DMS79 (cell line): ENCODE results near the gene TPRX1.
A peak's percentile ranks its signal among the peaks of the same experiment; 100 is the strongest.
"Not testable (repeated sequence)": the region's sequence is repeated elsewhere in the genome, so short reads cannot be mapped to it uniquely, and the experiment has no call there.

Experiments used
- DNase-seq: peaks from one replicate; lab custom pipeline; 2025; lab: John Stamatoyannopoulos, UW

The TPRX1 gene

GRCh38 chr19:47802521-47803043 lies 1.8 kb downstream of the TPRX1 start:
- DNase-seq = no peak

DNA sequence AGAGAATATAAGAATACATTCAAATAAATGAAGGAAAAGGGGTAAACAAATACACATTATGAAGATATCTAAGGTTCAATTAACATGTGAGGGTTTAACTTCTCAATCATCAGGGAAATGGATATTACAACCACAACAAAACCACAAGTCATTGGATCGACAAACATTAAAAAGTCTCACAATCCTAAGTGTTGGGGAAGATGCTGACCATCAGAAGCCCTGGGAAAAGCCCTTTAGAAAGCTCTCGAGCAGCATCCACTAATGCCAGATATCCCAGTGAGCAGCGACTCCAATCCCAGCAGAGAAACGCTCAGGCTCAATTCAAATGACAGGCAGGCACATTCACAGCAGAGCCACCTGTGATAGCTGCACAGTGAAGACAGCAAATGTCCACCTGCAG lies 3.1 kb downstream of the TPRX1 start:
- DNase-seq = no peak

DNA sequence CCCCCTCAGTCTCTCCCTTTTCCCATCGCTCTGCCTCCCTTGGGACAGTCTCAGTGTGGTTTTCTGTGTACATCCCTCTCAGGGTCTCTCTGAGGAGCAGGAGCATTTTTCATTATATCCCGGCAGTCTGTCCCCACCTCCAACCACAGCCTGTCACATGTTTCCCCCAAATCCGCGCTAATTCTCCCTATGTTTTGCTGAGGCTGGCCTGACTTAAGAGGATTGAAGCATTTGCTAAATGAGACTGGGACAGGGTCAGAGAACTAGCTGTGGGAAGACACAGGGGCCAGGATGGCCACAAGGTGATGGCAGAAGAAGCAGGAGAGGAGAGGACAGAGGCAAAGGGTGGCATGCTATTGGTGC lies 5.5 kb downstream of the TPRX1 start:
- no peak for DNase-seq

GRCh38 chr19:47797996-47798903 lies 6.1 kb downstream of the TPRX1 start:
- DNase-seq = no peak

DNA sequence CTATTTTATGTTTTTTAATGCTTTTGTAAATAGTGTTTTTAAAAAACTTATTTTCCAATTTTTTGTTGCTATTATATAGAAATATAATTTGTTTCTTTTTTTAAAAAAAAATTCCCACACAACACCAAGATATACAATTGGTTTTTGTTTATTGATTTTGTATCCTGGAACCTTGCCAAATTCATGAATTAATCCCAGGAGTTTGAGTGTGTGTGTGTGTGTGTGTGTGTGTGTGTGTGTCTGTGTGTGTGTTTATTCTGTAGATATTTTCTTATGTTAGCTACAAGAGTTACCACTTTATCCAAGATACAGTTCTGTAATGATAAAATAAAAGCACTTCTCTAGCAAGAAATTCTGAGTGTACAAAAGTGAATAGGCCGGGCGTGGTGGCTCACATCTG lies 7.6 kb downstream of the TPRX1 start:
- DNase-seq = no peak

- no peak for DNase-seq
These were observed 9.8 kb downstream of the TPRX1 start for GRCh38 chr19:47794526-47794925.

DNA sequence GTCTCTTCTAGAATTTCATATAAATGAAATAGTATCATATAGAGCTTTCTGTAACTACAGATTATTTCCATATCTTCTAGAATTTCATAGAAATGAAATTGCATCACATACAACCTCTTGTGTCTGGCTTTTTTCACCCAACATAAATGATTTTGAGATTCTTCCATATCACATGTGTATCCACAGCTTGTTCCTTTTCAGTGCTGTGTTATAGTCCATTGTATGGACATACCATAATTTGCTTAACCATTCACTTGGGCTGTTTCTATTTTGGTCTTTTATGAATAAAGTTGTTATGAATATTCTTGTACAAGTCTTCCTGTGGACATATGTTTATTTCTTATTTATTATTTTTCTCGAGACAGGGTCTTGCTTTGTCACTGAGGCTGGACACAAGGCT lies 11.7 kb downstream of the TPRX1 start:
- no peak for DNase-seq

- no peak for DNase-seq
These were observed 13.9 kb downstream of the TPRX1 start for GRCh38 chr19:47790398-47790814.

- DNase-seq = not testable (repeated sequence)
These were observed 14.5 kb downstream of the TPRX1 start for GRCh38 chr19:47789811-47790210.

DNA sequence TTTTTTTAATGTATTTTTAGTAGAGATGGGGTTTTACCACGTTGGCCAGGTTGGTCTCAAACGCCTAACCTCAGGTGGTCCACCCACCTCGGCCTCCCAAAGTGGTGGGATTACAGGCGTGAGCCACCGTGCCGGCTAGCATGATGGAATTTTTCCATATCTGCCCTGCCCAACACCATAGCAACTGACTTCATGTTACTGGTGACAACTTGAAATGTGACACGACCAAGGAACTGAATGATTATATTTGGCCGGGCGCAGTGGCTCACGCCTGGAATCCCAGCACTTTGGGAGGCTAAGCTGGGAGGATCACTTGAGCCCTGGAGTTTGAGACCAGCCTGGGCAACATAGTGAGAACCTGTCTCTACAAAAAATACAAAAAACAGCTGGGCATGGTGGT lies 17.0 kb downstream of the TPRX1 start:
- not testable (repeated sequence) for DNase-seq

GRCh38 chr19:47786566-47786965 lies 17.8 kb downstream of the TPRX1 start:
- DNase-seq = no peak

- DNase-seq = no peak
These were observed 22.6 kb downstream of the TPRX1 start for GRCh38 chr19:47781590-47782262.

DNA sequence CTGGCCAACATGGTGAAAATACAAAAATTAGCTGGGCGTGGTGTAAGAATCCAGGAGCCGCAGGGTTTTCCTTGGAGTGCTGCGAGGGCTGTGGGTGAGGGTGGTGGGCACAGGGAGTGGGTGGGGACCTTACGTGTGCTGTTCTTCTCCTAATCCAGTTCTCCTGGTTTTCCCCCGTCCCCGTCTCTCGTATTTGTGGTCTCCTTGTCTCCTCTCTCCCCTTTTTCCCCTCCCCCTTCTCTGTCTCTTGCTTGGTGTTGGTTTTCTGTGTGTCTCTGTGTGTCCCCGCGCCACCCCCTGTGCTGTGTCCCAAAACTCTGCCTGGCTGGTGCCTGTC lies 24.2 kb downstream of the TPRX1 start:
- no peak for DNase-seq

GRCh38 chr19:47779524-47780214 lies 24.7 kb downstream of the TPRX1 start:
- DNase-seq = no peak

DNA sequence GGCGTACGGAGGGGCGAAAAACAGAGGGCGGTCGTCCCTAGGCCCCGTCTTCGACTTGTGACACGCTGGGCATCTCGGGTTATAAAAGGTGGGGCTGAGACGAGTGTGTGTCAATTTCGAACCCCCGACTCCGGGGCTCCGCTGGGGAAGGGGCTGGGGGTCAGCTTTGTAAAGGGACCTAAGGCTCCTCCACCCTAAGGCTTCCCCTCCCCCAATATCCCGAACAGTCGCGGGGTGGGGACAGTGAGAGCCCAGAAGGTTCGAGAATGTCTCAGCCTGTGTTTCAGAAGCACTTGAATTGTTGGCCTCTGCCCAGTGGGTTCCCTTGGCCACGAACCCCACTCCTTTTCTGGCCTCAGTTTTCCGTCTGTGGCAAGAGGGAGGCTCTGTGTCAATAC lies 25.4 kb downstream of the TPRX1 start:
- DNase-seq = no peak

- peak; percentile 87 for DNase-seq
These were observed 26.1 kb downstream of the TPRX1 start, which contains the start of gene SELENOW for GRCh38 chr19:47778049-47778953. Gene SELENOW (plus strand): TSS chr19:47778703. CDS start chr19:47778786, 83 bp downstream.

DNA sequence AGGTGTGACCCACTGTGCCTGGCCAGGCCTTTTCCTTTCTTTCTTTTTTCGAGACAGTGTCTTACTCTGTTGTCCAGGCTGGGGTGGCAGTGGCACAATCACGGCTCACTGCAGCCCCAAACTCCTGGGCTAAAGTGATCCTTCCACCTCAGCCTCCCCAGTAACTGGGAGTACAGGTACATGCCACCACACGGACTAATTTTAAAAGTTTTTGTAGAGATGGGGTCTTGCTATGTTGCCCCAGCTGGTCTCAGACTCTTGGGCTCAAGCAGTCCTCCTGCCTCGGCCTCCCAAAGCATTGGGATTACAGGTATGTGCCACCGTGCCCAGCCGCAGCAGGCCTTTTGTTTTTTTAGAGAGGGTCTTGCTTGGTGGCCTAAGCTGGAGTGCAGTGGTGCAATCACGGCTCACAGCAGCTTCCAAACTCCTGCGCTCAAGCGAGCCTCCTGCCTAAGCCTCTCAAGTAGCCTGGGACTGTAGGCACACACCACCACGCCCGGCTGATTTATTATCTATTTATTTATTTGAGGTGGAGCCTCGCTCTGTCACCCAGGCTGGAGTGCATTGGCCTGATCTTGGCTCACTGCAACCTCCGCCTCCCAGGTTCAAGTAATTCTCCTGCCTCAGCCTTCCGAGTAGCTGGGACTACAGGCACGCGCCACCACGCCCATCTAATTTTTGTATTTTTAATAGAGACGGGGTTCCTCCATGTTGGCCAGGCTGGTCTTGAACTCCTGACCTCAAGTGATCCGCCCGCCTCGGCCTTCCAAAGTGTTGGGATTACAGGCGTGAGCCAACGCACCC lies 26.9 kb downstream of the TPRX1 start:
- not testable (repeated sequence) for DNase-seq

GRCh38 chr19:47776568-47776967 lies 27.8 kb downstream of the TPRX1 start:
- DNase-seq = peak; percentile 90

DNA sequence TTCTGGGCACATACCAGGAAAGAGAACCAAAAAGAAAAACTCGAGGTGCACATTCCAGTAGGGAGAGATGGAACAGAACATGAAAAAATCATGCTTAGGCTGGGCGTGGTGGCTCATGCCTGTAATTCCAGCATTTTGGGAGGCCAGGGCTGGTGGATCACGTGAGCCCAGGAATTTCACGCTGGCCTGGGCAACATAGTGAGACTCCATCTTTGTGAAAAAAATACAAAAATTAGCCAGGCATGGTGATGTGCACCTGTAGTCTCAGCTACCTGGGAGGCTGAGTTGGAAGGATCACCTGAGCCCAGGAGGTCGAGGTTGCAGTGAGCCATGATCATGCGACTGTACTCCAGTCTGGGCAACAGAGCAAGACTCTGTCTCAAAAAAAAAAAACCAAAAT lies 33.1 kb downstream of the TPRX1 start:
- not testable (repeated sequence) for DNase-seq

GRCh38 chr19:47769534-47769933 lies 34.8 kb downstream of the TPRX1 start:
- no peak for DNase-seq

DNA sequence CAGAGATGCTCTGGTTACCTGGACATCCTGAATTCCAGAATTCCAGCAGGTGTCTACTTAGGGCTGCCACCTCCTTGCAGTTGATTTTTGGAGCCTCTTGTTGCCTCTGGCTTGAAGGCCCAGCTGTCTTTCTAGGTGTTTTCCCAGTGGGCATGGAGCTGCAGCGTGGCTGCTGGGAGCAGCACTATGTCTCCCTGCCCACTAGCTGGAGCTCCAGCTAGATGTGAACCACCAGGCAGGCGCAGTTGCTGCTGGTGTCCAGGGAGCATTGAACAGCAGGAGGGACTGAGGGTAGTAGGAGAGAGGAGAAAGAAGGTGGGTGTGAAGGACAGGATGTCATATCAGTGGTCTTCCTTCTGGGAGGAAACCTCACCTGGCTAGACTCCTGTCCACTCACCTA lies 35.7 kb downstream of the TPRX1 start:
- DNase-seq = no peak
